Lower leg skin (tissue), 4 donors: ENCODE data around the gene SYDE2. TPM values are rescaled to one million over a fixed set of nuclear protein-coding genes. Genes with fewer than 3 reads are reported as not detected.

Experiments used
- DNase-seq, 2 donors: peaks; one replicate each; pipeline ENCODE4 v3.0.0-alpha.2; 2019; ENCODE audit warnings: low spot score in 2 of 2
- H3K4me3 ChIP-seq: fragments of 200-600 bp; sonication (generic); 2 replicates; pipeline ENCODE4 v1.5.1; 2017; ENCODE audit warnings: mild to moderate bottlenecking, low read depth; ENCODE audit not compliant: poor library complexity, severe bottlenecking
- CTCF ChIP-seq, 3 donors: fragments of 450-650 bp; IDR thresholded peaks; one replicate each; pipeline ENCODE4 v1.5.1; 2016; ENCODE audit warnings: antibody characterized with exemption in 3 of 3, mild to moderate bottlenecking in 3 of 3, moderate library complexity in 2 of 3
- POLR2A ChIP-seq, 2 donors: fragments of 450-650 bp; IDR thresholded peaks; one replicate each; pipeline ENCODE4 v1.6.1; 2016 to 2017; ENCODE audit warnings: antibody characterized with exemption in 2 of 2, mild to moderate bottlenecking in 1 of 2, moderate library complexity in 1 of 2
- WGBS, 2 donors: methylation state at CpG; one replicate each; pipeline ENCODE4 v1.1.5; 2018; 5-methylcytosine and 5-hydroxymethylcytosine counted together
- intact Hi-C: fragments of 100-400 bp; cut with DNase I; formaldehyde crosslinking; loops from one replicate; pipeline ENCODE4 v1.15.0; 2023; ENCODE audit warnings: low total_unique reads
- total RNA-seq, 4 donors: library from RNA; depleted of rRNA; stranded (reverse); fragments of >200 nt; gene quantifications; one replicate each; pipeline ENCODE4 v1.1.0, GENCODE V29; 2016

Gene SYDE2
- total RNA-seq, 4 donors from 2014 or later, result 8.6 to 12.5 (median 10.4) TPM

GRCh38 chr1:85229574-85230097, 28.8 kb upstream of the SYDE2 start:
- no peak overlapping the region for H3K4me3 ChIP-seq
- no peak for DNase-seq
- intact Hi-C loops, result no loop called here
- WGBS, 2 donors, result 62 to 68% methylated on average over 6 of the region's 6 CpGs
- TF ChIP-seq CTCF (IDR thresholded peaks at IDR 0.05) (no peak), POLR2A (IDR thresholded peaks at IDR 0.05) (no peak)

DNA sequence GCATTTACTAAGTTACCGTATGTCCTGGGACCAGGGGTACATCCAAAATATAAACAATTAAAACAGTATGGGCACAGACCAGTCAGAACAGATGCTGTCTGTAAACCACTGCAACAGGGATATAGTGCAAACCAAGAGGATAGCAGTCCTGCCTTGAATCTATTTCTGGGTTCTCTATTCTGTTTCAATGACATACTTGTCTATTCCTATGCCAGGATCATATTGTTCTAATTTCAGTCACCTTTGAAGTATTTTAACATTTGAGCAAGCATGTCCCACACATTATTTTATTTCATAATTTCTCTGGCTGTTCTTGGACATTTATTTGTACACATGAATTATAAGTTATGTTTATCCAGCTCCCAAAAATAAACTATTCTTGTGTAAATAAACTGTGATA, 28.2 kb upstream of the SYDE2 start:
- WGBS, 2 donors, result 48 to 78% methylated on average over 1 of the region's 1 CpG
- no peak for DNase-seq
- H3K4me3 ChIP-seq, result no peak overlapping the region
- TF ChIP-seq CTCF (IDR thresholded peaks at IDR 0.05), result no peak
- no peak for TF ChIP-seq POLR2A (IDR thresholded peaks at IDR 0.05)
- intact Hi-C loops, result no loop called here

DNA sequence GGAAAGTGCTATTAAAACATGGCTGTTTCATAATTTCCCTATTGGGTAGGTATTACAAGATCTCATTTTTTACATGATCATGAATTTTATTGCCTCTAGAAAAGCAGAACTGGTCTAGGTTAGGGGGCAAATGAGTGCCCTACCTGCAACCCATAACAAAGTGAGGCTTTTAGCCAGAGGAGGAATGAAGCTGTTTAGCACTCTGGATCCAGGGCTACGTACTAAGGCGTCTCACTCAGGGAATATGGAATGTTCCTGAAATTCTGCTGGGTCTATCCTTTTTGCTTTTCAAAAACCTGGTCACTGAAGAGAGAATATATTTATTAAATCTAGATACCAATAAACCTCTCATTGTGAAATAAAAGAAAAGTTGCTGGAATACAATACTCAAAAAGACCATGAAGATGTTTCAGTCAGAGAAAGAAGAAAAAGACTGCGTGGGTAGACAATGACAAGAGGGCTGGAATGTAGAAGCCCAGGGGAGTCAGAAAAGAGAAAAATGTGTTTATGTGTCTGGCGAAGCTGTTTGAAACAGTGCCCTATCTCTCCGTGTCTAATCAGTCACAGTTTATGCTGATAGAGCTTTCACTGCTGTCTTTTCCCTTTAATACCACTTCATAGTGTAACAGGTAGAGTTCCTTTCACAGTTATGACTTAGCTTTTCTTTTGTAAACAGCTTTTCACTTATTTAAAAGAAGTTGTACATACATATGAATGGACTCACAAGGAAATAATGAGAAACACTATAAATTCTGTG, 25.0 kb upstream of the SYDE2 start:
- intact Hi-C loops, result no loop called here
- no peak for DNase-seq
- no peak overlapping the region for H3K4me3 ChIP-seq
- WGBS, 2 donors, result 36 to 39% methylated on average over 5 of the region's 5 CpGs
- no peak for TF ChIP-seq CTCF (IDR thresholded peaks at IDR 0.05)
- no peak for TF ChIP-seq POLR2A (IDR thresholded peaks at IDR 0.05)

DNA sequence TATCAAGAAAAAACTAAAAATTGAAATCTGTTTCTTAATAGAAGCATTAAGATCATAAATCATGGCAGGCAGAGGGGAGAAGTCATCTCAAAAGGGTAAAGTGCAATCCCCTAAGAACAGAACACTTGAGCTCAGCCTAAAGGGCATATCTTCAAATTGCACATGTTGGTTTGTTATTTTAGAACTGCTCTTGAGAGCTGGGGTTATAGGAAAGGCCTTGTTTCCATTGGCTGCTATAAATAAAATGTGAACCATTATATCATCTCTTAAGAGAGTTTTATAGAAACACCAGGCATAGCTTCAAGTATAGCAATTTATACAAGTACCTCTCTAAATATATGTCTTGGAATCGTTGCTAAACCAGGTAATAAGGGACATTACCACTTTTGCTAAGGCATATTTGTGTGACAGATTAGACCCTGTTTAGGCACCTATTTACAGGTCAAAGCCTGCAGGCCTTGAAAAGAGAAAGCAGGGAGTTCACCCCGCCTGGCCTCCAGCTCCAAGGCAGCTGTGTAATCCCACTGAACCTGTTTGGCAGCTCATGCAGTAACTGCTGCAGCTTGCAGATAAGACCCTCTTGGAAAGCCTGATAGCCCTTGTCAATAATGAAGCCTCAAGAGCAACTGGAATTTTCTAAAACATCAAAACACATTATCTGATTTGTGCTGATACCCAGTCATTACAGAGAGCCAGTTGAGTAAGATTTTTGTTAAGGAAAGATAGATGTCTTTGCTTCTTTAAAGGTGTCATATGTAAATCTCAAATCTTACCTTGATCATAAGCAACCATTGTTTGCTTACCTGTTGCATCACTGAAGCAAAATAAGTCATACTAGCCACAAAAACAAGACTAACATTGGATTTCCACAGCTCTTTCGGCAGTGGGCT, 24.2 kb upstream of the SYDE2 start:
- peak in 1 of 2 donors; percentile 23 for DNase-seq
- no peak for TF ChIP-seq CTCF (IDR thresholded peaks at IDR 0.05)
- 45 to 48% methylated on average over 3 of the region's 3 CpGs for WGBS, 2 donors
- intact Hi-C loops, result no loop called here
- no peak overlapping the region for H3K4me3 ChIP-seq

GRCh38 chr1:85224295-85224694, 23.5 kb upstream of the SYDE2 start:
- no peak overlapping the region for H3K4me3 ChIP-seq
- no peak for TF ChIP-seq POLR2A (IDR thresholded peaks at IDR 0.05)
- TF ChIP-seq CTCF (IDR thresholded peaks at IDR 0.05), result no peak
- DNase-seq, result no peak
- intact Hi-C loops, result no loop called here
